BE2C (cell line): ENCODE measurements around the gene PSMF1.

ENCODE experiments used
- DNase-seq: peaks from one replicate; pipeline ENCODE4 v3.0.0-alpha.2; 2020
- H3K27me3 ChIP-seq: fragments of 250-450 bp; sonication (Bioruptor Pico); 2 replicates; pipeline ENCODE4 v1.5.1; 2020; ENCODE audit warnings: mild to moderate bottlenecking
- H3K36me3 ChIP-seq: fragments of 250-450 bp; sonication (Bioruptor Pico); 2 replicates; pipeline ENCODE4 v1.5.1; 2020; ENCODE audit warnings: mild to moderate bottlenecking
- H3K4me1 ChIP-seq: fragments of 250-450 bp; sonication (Bioruptor Pico); 2 replicates; pipeline ENCODE4 v1.5.1; 2020
- H3K4me3 ChIP-seq: 2 replicates; pipeline ENCODE4 v1.5.1; 2011; ENCODE audit warnings: low read depth, low read length
- H3K9me3 ChIP-seq: fragments of 250-450 bp; sonication (Bioruptor Pico); 2 replicates; pipeline ENCODE4 v1.5.1; 2020
- CTCF ChIP-seq: IDR thresholded peaks from 2 replicates; pipeline ENCODE4 v1.5.1; 2012; ENCODE audit warnings: mild to moderate bottlenecking, low read depth, low read length

The PSMF1 gene

GRCh38 chr20:1085492-1086276, 32.7 kb upstream of the PSMF1 start:
- Histone ChIP-seq H3K4me3 (no peak overlapping the region), H3K4me1 (no peaks in the 10 kb centered on the region), H3K9me3 (no peaks in the 10 kb centered on the region), H3K36me3 (no peaks in the 10 kb centered on the region), H3K27me3 (no peaks in the 10 kb centered on the region)
- TF ChIP-seq CTCF = no peak
- DNase-seq = no peak

GRCh38 chr20:1086277-1087213, 31.9 kb upstream of the PSMF1 start:
- no peak for DNase-seq
- Histone ChIP-seq H3K27me3 (no peaks in the 10 kb centered on the region), H3K4me3 (no peak overlapping the region), H3K4me1 (no peaks in the 10 kb centered on the region), H3K9me3 (no peaks in the 10 kb centered on the region), H3K36me3 (no peaks in the 10 kb centered on the region)
- TF ChIP-seq CTCF = no peak

GRCh38 chr20:1087311-1087905, 31.0 kb upstream of the PSMF1 start:
- Histone ChIP-seq H3K4me1 (no peaks in the 10 kb centered on the region), H3K36me3 (no peaks in the 10 kb centered on the region), H3K27me3 (no peaks in the 10 kb centered on the region), H3K9me3 (no peaks in the 10 kb centered on the region), H3K4me3 (no peak overlapping the region)
- TF ChIP-seq CTCF = no peak
- no peak for DNase-seq

- Histone ChIP-seq H3K4me1 (no peaks in the 10 kb centered on the region), H3K27me3 (no peaks in the 10 kb centered on the region), H3K4me3 (no peak overlapping the region), H3K36me3 (no peaks in the 10 kb centered on the region), H3K9me3 (no peaks in the 10 kb centered on the region)
- TF ChIP-seq CTCF = no peak
- DNase-seq = no peak
Measured at GRCh38 chr20:1094751-1095150, 23.7 kb upstream of the PSMF1 start.

GRCh38 chr20:1101533-1101932, 16.9 kb upstream of the PSMF1 start:
- TF ChIP-seq CTCF = no peak
- DNase-seq = no peak
- Histone ChIP-seq H3K27me3 (no peaks in the 10 kb centered on the region), H3K9me3 (no peaks in the 10 kb centered on the region), H3K36me3 (no peaks in the 10 kb centered on the region), H3K4me3 (no peak overlapping the region), H3K4me1 (no peaks in the 10 kb centered on the region)
